NT2/D1 (cell line): ENCODE data around the gene DMD.

Experiments
- DNase-seq: peaks from one replicate; pipeline ENCODE4 v3.0.0-alpha.2; 2011; ENCODE audit warnings: low read depth, low spot score
- H3K27me3 ChIP-seq: 2 replicates; pipeline ENCODE4 v1.6.0; 2011; ENCODE audit warnings: mild to moderate bottlenecking; ENCODE audit not compliant: insufficient read length, insufficient read depth
- H3K36me3 ChIP-seq: 2 replicates; pipeline ENCODE4 v1.6.1; 2011; ENCODE audit warnings: mild to moderate bottlenecking, low read length, mixed read lengths; ENCODE audit not compliant: insufficient read depth, insufficient read length
- H3K4me1 ChIP-seq: 2 replicates; pipeline ENCODE4 v1.5.1; 2011; ENCODE audit not compliant: insufficient read depth, insufficient read length
- H3K4me3 ChIP-seq: 2 replicates; pipeline ENCODE4 v1.5.1; 2011; ENCODE audit warnings: low read depth; ENCODE audit not compliant: insufficient read length
- H3K9ac ChIP-seq: 2 replicates; pipeline ENCODE4 v1.6.0; 2011; ENCODE audit warnings: low read depth; ENCODE audit not compliant: insufficient read length
- H3K9me3 ChIP-seq: 2 replicates; pipeline ENCODE4 v1.5.1; 2011; ENCODE audit warnings: mild to moderate bottlenecking, low read length; ENCODE audit not compliant: insufficient read depth
- SUZ12 ChIP-seq: IDR thresholded peaks from 2 replicates; pipeline ENCODE4 v1.6.1; 2011; ENCODE audit not compliant: insufficient read length, insufficient read depth; ENCODE audit errors: extremely low read depth
- YY1 ChIP-seq: IDR thresholded peaks from 2 replicates; pipeline ENCODE4 v1.6.1; 2011; ENCODE audit not compliant: insufficient read length, insufficient read depth
- ZNF274 ChIP-seq: IDR thresholded peaks from 2 replicates; pipeline ENCODE4 v1.6.1; 2011; ENCODE audit warnings: mild to moderate bottlenecking, low read depth, low read length

The DMD gene

GRCh38 chrX:31366041-31366440, 1845.3 kb downstream of the DMD start:
- H3K36me3 ChIP-seq = no peaks in the 10 kb centered on the region
- H3K27me3 ChIP-seq = no peaks in the 10 kb centered on the region
- H3K4me1 ChIP-seq = no peaks in the 10 kb centered on the region
- H3K9ac ChIP-seq = no peak overlapping the region
- no peak for DNase-seq
- no peak for TF ChIP-seq ZNF274
- TF ChIP-seq YY1 = no peak
- TF ChIP-seq SUZ12 = no peak
- no peak overlapping the region for H3K4me3 ChIP-seq
- H3K9me3 ChIP-seq = no peaks in the 10 kb centered on the region

- no peak overlapping the region for H3K9ac ChIP-seq
- H3K36me3 ChIP-seq = no peaks in the 10 kb centered on the region
- TF ChIP-seq ZNF274 (no peak), SUZ12 (no peak), YY1 (no peak)
- no peak for DNase-seq
- H3K4me3 ChIP-seq = no peak overlapping the region
- H3K9me3 ChIP-seq = no peaks in the 10 kb centered on the region
- no peaks in the 10 kb centered on the region for H3K4me1 ChIP-seq
- no peaks in the 10 kb centered on the region for H3K27me3 ChIP-seq
These were observed 1854.8 kb downstream of the DMD start for GRCh38 chrX:31356275-31357212.

- TF ChIP-seq ZNF274 (no peak), SUZ12 (no peak), YY1 (no peak)
- H3K27me3 ChIP-seq = no peaks in the 10 kb centered on the region
- no peaks in the 10 kb centered on the region for H3K4me1 ChIP-seq
- DNase-seq = no peak
- H3K9me3 ChIP-seq = no peaks in the 10 kb centered on the region
- H3K4me3 ChIP-seq = no peak overlapping the region
- H3K36me3 ChIP-seq = no peaks in the 10 kb centered on the region
- H3K9ac ChIP-seq = no peak overlapping the region
These were observed 1856.0 kb downstream of the DMD start for GRCh38 chrX:31355206-31355955.

GRCh38 chrX:31353095-31353494, 1858.3 kb downstream of the DMD start:
- H3K4me3 ChIP-seq = no peak overlapping the region
- H3K4me1 ChIP-seq = no peaks in the 10 kb centered on the region
- no peak overlapping the region for H3K9ac ChIP-seq
- H3K27me3 ChIP-seq = no peaks in the 10 kb centered on the region
- no peaks in the 10 kb centered on the region for H3K9me3 ChIP-seq
- DNase-seq = no peak
- no peak for TF ChIP-seq ZNF274
- TF ChIP-seq YY1 = no peak
- TF ChIP-seq SUZ12 = no peak
- no peaks in the 10 kb centered on the region for H3K36me3 ChIP-seq

- Histone ChIP-seq H3K27me3 (no peaks in the 10 kb centered on the region), H3K9me3 (no peaks in the 10 kb centered on the region), H3K36me3 (no peaks in the 10 kb centered on the region), H3K4me1 (no peaks in the 10 kb centered on the region), H3K9ac (no peak overlapping the region), H3K4me3 (no peak overlapping the region)
- TF ChIP-seq SUZ12 (no peak), YY1 (no peak), ZNF274 (no peak)
- no peak for DNase-seq
These were observed 1860.6 kb downstream of the DMD start for GRCh38 chrX:31350808-31351074.

- TF ChIP-seq YY1 (no peak), ZNF274 (no peak), SUZ12 (no peak)
- H3K4me1 ChIP-seq = no peaks in the 10 kb centered on the region
- DNase-seq = no peak
- H3K9me3 ChIP-seq = no peaks in the 10 kb centered on the region
- no peak overlapping the region for H3K9ac ChIP-seq
- no peaks in the 10 kb centered on the region for H3K27me3 ChIP-seq
- H3K36me3 ChIP-seq = no peaks in the 10 kb centered on the region
- H3K4me3 ChIP-seq = no peak overlapping the region
These were observed 1861.8 kb downstream of the DMD start for GRCh38 chrX:31349515-31349914.

- Histone ChIP-seq H3K9me3 (no peaks in the 10 kb centered on the region), H3K4me1 (no peaks in the 10 kb centered on the region), H3K27me3 (no peaks in the 10 kb centered on the region), H3K4me3 (no peak overlapping the region), H3K36me3 (no peaks in the 10 kb centered on the region), H3K9ac (no peak overlapping the region)
- no peak for DNase-seq
- TF ChIP-seq ZNF274 = no peak
- no peak for TF ChIP-seq SUZ12
- TF ChIP-seq YY1 = no peak
These were observed 1870.8 kb downstream of the DMD start for GRCh38 chrX:31340587-31340986.
